GM12878 (cell line): ENCODE results near the gene NAA15. TPM values are rescaled to one million over a fixed set of nuclear protein-coding genes. Genes with fewer than 3 reads are reported as not detected.
A peak's percentile ranks its signal among the peaks of the same experiment; 100 is the strongest.
"Not testable (repeated sequence)": the region's sequence is repeated elsewhere in the genome, so short reads cannot be mapped to it uniquely, and the experiment has no call there.

Source experiments
- ATAC-seq: fragments of 200-7000 bp; cut with Tn5 transposase; 3 replicates; pipeline ENCODE4 v1.9.1; 2020; ENCODE audit warnings: mild to moderate bottlenecking, moderate library complexity
- BruUV-seq: library from RNA; stranded (reverse); fragments of 400-500 nt; replicated peaks from 2 replicates; lab custom pipeline; 2021; lab: Mats Ljungman, UMichigan
- CTCF ChIA-PET: fragments of 300-600 bp; sonication (Branson Sonifier 250); formaldehyde crosslinking; extraction: SDS; loops from one replicate; lab custom pipeline; 2021; ENCODE audit warnings: inconsistent platforms; lab: Yijun Ruan, JAX
- POLR2A ChIA-PET: fragments of 350-600 bp; formaldehyde crosslinking; extraction: SDS; loops from one replicate; lab custom pipeline; 2021; ENCODE audit warnings: inconsistent platforms; lab: Charles Lee
- RAD21 ChIA-PET: fragments of 300-600 bp; sonication (Branson Sonifier 250); formaldehyde crosslinking; loops from one replicate; lab custom pipeline; 2023; ENCODE audit warnings: antibody characterized with exemption; ENCODE audit not compliant: unreplicated experiment; lab: Charles Lee
- SMC1A ChIA-PET: fragments of 300-600 bp; sonication (Branson Sonifier 250); formaldehyde crosslinking; loops from one replicate; lab custom pipeline; 2023; ENCODE audit not compliant: unreplicated experiment, uncharacterized antibody; lab: Charles Lee
- DNase-seq: peaks from one replicate; pipeline ENCODE4 v3.0.0-alpha.2; 2011; ENCODE audit warnings: low read depth, low spot score
- FAIRE-seq: peaks from 3 replicates; lab custom pipeline; 2011; peaks lifted over from hg19 to GRCh38; lab: Jason Lieb, UNC
- H2AFZ ChIP-seq: 2 replicates; pipeline ENCODE4 v1.6.0; 2011; ENCODE audit warnings: low read depth, low read length, control low read depth; ENCODE audit not compliant: control insufficient read depth
- H3K27ac ChIP-seq: 2 replicates; pipeline ENCODE4 v1.5.1; 2011; ENCODE audit warnings: control low read depth; ENCODE audit not compliant: control insufficient read depth, insufficient read depth
- H3K27me3 ChIP-seq, 2 experiments: replicated peaks in 1 of 2; 2 replicates each; pipeline versions ENCODE4 v1.6.0 to v1.6.1; 2011; ENCODE audit warnings: low read length in 1 of 2; ENCODE audit not compliant: control insufficient read depth in 2 of 2, insufficient read depth in 2 of 2
- H3K36me3 ChIP-seq, 2 experiments: 2 replicates each; pipeline ENCODE4 v1.5.1; 2011; ENCODE audit warnings: low read length in 1 of 2; ENCODE audit not compliant: control insufficient read depth in 2 of 2, insufficient read depth in 2 of 2
- H3K4me1 ChIP-seq: 2 replicates; pipeline ENCODE4 v1.6.1; 2011; ENCODE audit warnings: mild to moderate bottlenecking, low read length, moderate library complexity, mixed read lengths; ENCODE audit not compliant: control insufficient read depth, insufficient read depth
- H3K4me2 ChIP-seq: 2 replicates; pipeline ENCODE4 v1.6.0; 2011; ENCODE audit warnings: control low read depth; ENCODE audit not compliant: control insufficient read depth, insufficient read depth
- H3K4me3 ChIP-seq: fragments of 200-600 bp; sonication (generic); 2 replicates; pipeline ENCODE4 v1.5.1; 2016
- H3K79me2 ChIP-seq: 2 replicates; pipeline ENCODE4 v1.6.0; 2011; ENCODE audit warnings: low read length; ENCODE audit not compliant: control insufficient read depth, insufficient read depth
- H3K9ac ChIP-seq: 2 replicates; pipeline ENCODE4 v1.8.0; 2011; ENCODE audit warnings: low read length, control low read depth, mixed read lengths; ENCODE audit not compliant: control insufficient read depth, insufficient read depth
- H3K9me3 ChIP-seq: replicated peaks from 3 replicates; pipeline ENCODE4 v1.5.1; 2011; ENCODE audit warnings: mild to moderate bottlenecking, low read length; ENCODE audit not compliant: control insufficient read depth, insufficient read depth
- H4K20me1 ChIP-seq: 2 replicates; pipeline ENCODE4 v1.6.0; 2011; ENCODE audit not compliant: control insufficient read depth, insufficient read depth
- CHD4 ChIP-seq: fragments of 200-600 bp; sonication (generic); IDR thresholded peaks from 2 replicates; pipeline ENCODE4 v1.6.1; 2016; ENCODE audit warnings: mild to moderate bottlenecking
- CREM ChIP-seq: IDR thresholded peaks from 2 replicates; pipeline ENCODE4 v1.6.1; 2014; ENCODE audit warnings: antibody characterized with exemption, low read depth
- HCFC1 ChIP-seq: fragments of 150-350 bp; IDR thresholded peaks from 2 replicates; pipeline ENCODE4 v1.6.1; 2014; ENCODE audit warnings: low read length
- JUND ChIP-seq: IDR thresholded peaks from 2 replicates; pipeline ENCODE4 v1.6.1; 2012; ENCODE audit warnings: low read depth, mild to moderate bottlenecking, low read length, improper control_type of control experiment, moderate library complexity
- RAD21 ChIP-seq: IDR thresholded peaks from 2 replicates; pipeline ENCODE4 v1.6.1; 2011; ENCODE audit warnings: mild to moderate bottlenecking, low read depth, low read length, moderate library complexity; ENCODE audit not compliant: insufficient read depth
- ZNF274 ChIP-seq: IDR thresholded peaks from one replicate; pipeline ENCODE4 v1.8.0; 2011; ENCODE audit not compliant: insufficient read length, insufficient read depth
- WGBS: methylation state at CpG from one replicate; pipeline ENCODE4 v1.1.6; 2016; ENCODE audit warnings: low lambda C conversion rate; ENCODE audit not compliant: insufficient replicate concordance, insufficient coverage; ENCODE audit errors: missing lambda C conversion rate; 5-methylcytosine and 5-hydroxymethylcytosine counted together
- in situ Hi-C: fragments of 300-500 bp; cut with MboI; formaldehyde crosslinking; loops from 9 replicates; pipeline ENCODE4 v1.14.3; 2018; ENCODE audit warnings: mixed read lengths
- intact Hi-C: fragments of 100-400 bp; cut with micrococcal nuclease; formaldehyde crosslinking; loops from one replicate; pipeline ENCODE4 v1.14.2; 2022; ENCODE audit not compliant: unreplicated experiment
- polyA plus RNA-seq, 11 experiments: library from polyadenylated mRNA; depleted of rRNA in 4 of 11; unstranded in 6 of 11; stranded (reverse) in 5 of 11; fragments of >200 nt; fragmentation: Nextera tagmentation in 4 of 11; fragmentation: Illumina TruSeq in 1 of 11; extraction: Ambion mirVana in 4 of 11; extraction: Trizol in 1 of 11; gene quantifications; 1 replicate in 1 of 11; 2 replicates in 10 of 11; pipeline versions ENCODE4 v1.2.1 to v1.2.3, GENCODE V29; 2011 to 2016; ENCODE audit warnings: inconsistent platforms in 2 of 11, missing spikeins in 2 of 11, low read depth in 1 of 11
- total RNA-seq, 4 experiments: library from RNA; depleted of rRNA in 3 of 4; stranded (reverse); fragments of >200 nt in 3 of 4; fragmentation: Illumina TruSeq in 1 of 4; extraction: Trizol in 1 of 4; gene quantifications; 2 replicates each; pipeline versions ENCODE4 v1.2.1 to v1.2.3, GENCODE V29; 2013 to 2021
- TF ChIP-seq, protein P1 (sequence below): fragments of 450-650 bp; IDR thresholded peaks from 2 replicates; pipeline ENCODE4 v1.6.1; 2016; ENCODE audit warnings: mild to moderate bottlenecking
- TF ChIP-seq, protein P2 (sequence below): IDR thresholded peaks from 2 replicates; pipeline ENCODE4 v1.6.1; 2011; ENCODE audit warnings: low read depth, mild to moderate bottlenecking, low read length, moderate library complexity, borderline replicate concordance; ENCODE audit errors: extremely low read depth

NAA15 gene
- total and polyA plus RNA-seq, 10 of the 15 experiments (the other 5 are each of a cell fraction or from before 2014, with no cell fraction given) = 24.3 to 93.1 (median 51.9) TPM

DNA sequence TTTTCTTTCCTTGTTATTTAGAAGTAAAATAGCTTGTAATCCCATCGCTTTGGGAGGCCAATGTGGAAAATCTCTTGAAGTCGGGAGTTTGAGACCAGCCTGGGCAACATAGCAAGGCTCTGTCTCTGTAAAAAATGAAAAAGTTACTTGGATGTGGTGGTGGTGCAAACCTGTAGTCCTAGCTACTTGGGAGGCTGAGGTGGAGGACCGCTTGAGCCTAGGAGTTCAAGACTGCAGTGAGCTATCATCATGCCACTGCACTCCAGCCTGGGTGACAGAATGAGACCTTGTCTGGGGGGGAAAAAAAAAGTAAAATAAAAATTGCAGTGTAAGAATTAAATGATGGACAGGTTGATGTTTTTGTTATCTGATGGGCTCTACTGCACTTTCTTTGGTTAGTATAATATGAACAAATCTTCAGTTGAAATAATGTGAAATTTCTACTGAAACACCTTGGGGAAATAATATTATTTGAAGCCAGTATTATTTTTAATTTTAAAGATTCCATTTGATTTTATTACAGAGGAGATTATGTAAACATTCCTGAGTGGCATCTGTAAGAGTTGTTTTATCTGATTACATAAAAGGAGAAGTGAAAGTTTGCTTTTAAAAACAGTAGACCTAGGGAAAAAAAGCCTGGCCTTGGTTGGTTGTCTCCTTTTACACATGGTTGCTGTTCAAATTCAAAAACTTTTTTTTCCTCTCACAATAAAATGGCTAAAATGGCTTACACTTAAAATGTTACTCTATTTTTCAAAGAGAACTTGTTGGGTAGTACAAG is 11.4 kb downstream of the NAA15 start (continued):
- TF ChIP-seq, protein P1, sequence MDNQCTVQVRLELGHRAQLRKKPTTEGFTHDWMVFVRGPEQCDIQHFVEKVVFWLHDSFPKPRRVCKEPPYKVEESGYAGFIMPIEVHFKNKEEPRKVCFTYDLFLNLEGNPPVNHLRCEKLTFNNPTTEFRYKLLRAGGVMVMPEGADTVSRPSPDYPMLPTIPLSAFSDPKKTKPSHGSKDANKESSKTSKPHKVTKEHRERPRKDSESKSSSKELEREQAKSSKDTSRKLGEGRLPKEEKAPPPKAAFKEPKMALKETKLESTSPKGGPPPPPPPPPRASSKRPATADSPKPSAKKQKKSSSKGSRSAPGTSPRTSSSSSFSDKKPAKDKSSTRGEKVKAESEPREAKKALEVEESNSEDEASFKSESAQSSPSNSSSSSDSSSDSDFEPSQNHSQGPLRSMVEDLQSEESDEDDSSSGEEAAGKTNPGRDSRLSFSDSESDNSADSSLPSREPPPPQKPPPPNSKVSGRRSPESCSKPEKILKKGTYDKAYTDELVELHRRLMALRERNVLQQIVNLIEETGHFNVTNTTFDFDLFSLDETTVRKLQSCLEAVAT = no peak
- TF ChIP-seq ZNF274 (no peak), HCFC1 (no peak), JUND (no peak), RAD21 (no peak), CHD4 (no peak), CREM (no peak)
- TF ChIP-seq, protein P2, sequence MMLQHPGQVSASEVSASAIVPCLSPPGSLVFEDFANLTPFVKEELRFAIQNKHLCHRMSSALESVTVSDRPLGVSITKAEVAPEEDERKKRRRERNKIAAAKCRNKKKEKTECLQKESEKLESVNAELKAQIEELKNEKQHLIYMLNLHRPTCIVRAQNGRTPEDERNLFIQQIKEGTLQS = no peak
- TF ChIP-seq, all 136 proteins: peak for 8

DNA sequence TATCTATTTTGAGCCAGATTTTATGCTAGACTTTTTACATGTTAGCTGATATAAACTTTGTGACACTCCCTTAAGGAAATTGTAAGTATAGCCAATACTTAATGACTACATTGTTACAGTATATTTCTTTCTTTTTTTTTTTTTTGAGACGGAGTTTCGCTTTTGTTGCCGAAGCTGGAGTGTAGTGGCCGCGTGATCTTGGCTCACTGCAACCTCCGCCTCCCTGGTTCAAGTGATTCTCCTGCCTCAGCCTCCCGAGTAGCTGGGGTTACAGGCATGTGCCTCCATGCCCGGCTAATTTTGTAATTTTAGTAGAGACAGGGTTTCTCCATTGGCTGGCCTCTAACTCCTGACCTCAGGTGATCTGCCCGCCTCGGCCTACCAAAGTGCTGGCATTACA is 12.1 kb downstream of the NAA15 start:
- H4K20me1 ChIP-seq, CTCF ChIA-PET, H3K9ac ChIP-seq, DNase-seq, H3K4me2 ChIP-seq, H2AFZ ChIP-seq, RAD21 ChIA-PET, H3K27ac ChIP-seq, intact Hi-C loops, H3K4me3 ChIP-seq, H3K9me3 ChIP-seq, FAIRE-seq, BruUV-seq, ATAC-seq, H3K27me3 ChIP-seq, H3K36me3 ChIP-seq: not testable (repeated sequence)
- Histone ChIP-seq H3K79me2 (peaks cover 91% of the 10 kb centered on the region), H3K4me1 (peaks cover 20% of the 10 kb centered on the region)
- TF ChIP-seq, protein P1 = peak; percentile 92
- ChIA-PET SMC1A (interaction anchor here (0.9 to 2.6 kb wide), 2 partner anchors 17 to 27 kb away, joined by 3 to 11 read pairs; no protein-coding TSS in a partner anchor), POLR2A (interaction anchor here (0.6 to 3.8 kb wide), 3 partner anchors 12 to 150 kb away, joined by 3 to 29 read pairs (median 11); partner anchors contain the start of genes NAA15 and NDUFC1)
- in situ Hi-C loops = loop anchor here (25.0 kb wide), 1 partner anchor 1101 kb away; no protein-coding TSS in a partner anchor
- WGBS = 99% methylated on average over 5 of the region's 10 CpGs
